ENCODE results near the gene UBALD2.
"Not testable (repeated sequence)": the region's sequence is repeated elsewhere in the genome, so short reads cannot be mapped to it uniquely, and the experiment has no call there.

Gene UBALD2

GRCh38 chr17:76246080-76247066, 18.8 kb upstream of the UBALD2 start:
- Histone ChIP-seq H3K4me3 (ENCODE audit: low read length) (no peak overlapping the region), H3K4me1 (ENCODE audit: control insufficient read depth, insufficient read depth, low read length) (no peaks in the 10 kb centered on the region; the same call in 1 of the 2 replicates), H3K27me3 (ENCODE audit: control insufficient read depth, insufficient read depth, low read length) (no peaks in the 10 kb centered on the region; the same call in 1 of the 2 replicates), H3K9me3 (ENCODE audit: control insufficient read depth, insufficient read depth, low read length) (no peaks in the 10 kb centered on the region), H3K27ac (ENCODE audit: low read length) (no peak overlapping the region), H3K36me3 (ENCODE audit: control insufficient read depth, insufficient read depth, low read length) (no peaks in the 10 kb centered on the region)
- WGBS (ENCODE audit: insufficient coverage, insufficient read length): no CpG with 5 or more reads among the region's 7 CpGs
- no peak for DNase-seq (ENCODE audit: low read depth, low spot score)

GRCh38 chr17:76247304-76247703, 17.8 kb upstream of the UBALD2 start:
- H3K27ac ChIP-seq (ENCODE audit: low read length): no peak overlapping the region
- no peak for DNase-seq (ENCODE audit: low read depth, low spot score)

GRCh38 chr17:76248013-76248782, 16.9 kb upstream of the UBALD2 start:
- Histone ChIP-seq H3K27ac (ENCODE audit: low read length) (no peak overlapping the region), H3K27me3 (ENCODE audit: control insufficient read depth, insufficient read depth, low read length) (no peaks in the 10 kb centered on the region), H3K36me3 (ENCODE audit: control insufficient read depth, insufficient read depth, low read length) (no peaks in the 10 kb centered on the region), H3K9me3 (ENCODE audit: control insufficient read depth, insufficient read depth, low read length) (no peaks in the 10 kb centered on the region), H3K4me1 (ENCODE audit: control insufficient read depth, insufficient read depth, low read length) (no peaks in the 10 kb centered on the region; the same call in 1 of the 2 replicates), H3K4me3 (ENCODE audit: low read length) (no peak overlapping the region)
- DNase-seq (ENCODE audit: low read depth, low spot score): no peak
- WGBS (ENCODE audit: insufficient coverage, insufficient read length): no CpG with 5 or more reads among the region's 11 CpGs

More at GRCh38 chr17:76247304-76247703, 17.8 kb upstream of the UBALD2 start:
- Histone ChIP-seq H3K36me3 (ENCODE audit: control insufficient read depth, insufficient read depth, low read length) (no peaks in the 10 kb centered on the region), H3K4me1 (ENCODE audit: control insufficient read depth, insufficient read depth, low read length) (no peaks in the 10 kb centered on the region; the same call in 1 of the 2 replicates), H3K4me3 (ENCODE audit: low read length) (no peak overlapping the region), H3K27me3 (ENCODE audit: control insufficient read depth, insufficient read depth, low read length) (no peaks in the 10 kb centered on the region; the same call in 1 of the 2 replicates), H3K9me3 (ENCODE audit: control insufficient read depth, insufficient read depth, low read length) (no peaks in the 10 kb centered on the region)
- WGBS (ENCODE audit: insufficient coverage, insufficient read length): no CpG with 5 or more reads among the region's 8 CpGs

DNA sequence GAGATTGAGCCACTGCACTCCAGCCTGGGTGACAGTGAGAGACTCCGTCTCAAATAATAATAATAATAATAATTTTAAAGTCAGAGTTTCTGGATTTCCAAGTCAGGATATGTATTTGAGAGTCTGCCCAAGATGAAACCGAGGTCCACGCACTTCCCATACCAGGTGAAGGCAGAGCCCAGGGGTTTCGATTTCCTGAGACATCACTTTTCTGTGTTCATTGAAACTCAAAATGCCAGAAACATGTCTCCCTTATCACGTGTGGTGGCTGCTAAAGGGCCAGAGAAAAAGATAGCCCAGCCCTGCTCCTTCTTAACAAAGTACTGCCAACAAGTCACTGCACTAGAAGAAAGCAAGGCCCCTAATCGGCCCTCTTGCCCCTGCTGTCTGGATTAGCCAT, 15.0 kb upstream of the UBALD2 start:
- DNase-seq (ENCODE audit: low read depth, low spot score): no peak
- no peak overlapping the region for H3K27ac ChIP-seq (ENCODE audit: low read length)
- no CpG with 5 or more reads among the region's 6 CpGs for WGBS (ENCODE audit: insufficient coverage, insufficient read length)
- no peaks in the 10 kb centered on the region for H3K9me3 ChIP-seq (ENCODE audit: control insufficient read depth, insufficient read depth, low read length)
- H3K4me3 ChIP-seq (ENCODE audit: low read length): no peak overlapping the region
- no peaks in the 10 kb centered on the region for H3K27me3 ChIP-seq (ENCODE audit: control insufficient read depth, insufficient read depth, low read length)
- no peaks in the 10 kb centered on the region for H3K36me3 ChIP-seq (ENCODE audit: control insufficient read depth, insufficient read depth, low read length)
- H3K4me1 ChIP-seq (ENCODE audit: control insufficient read depth, insufficient read depth, low read length): no peaks in the 10 kb centered on the region

GRCh38 chr17:76251478-76252039, 13.6 kb upstream of the UBALD2 start:
- WGBS (ENCODE audit: insufficient coverage, insufficient read length): no CpG with 5 or more reads among the region's 8 CpGs
- Histone ChIP-seq H3K9me3 (ENCODE audit: control insufficient read depth, insufficient read depth, low read length) (no peaks in the 10 kb centered on the region), H3K4me1 (ENCODE audit: control insufficient read depth, insufficient read depth, low read length) (no peaks in the 10 kb centered on the region), H3K27ac (ENCODE audit: low read length) (no peak overlapping the region), H3K4me3 (ENCODE audit: low read length) (no peak overlapping the region), H3K27me3 (ENCODE audit: control insufficient read depth, insufficient read depth, low read length) (no peaks in the 10 kb centered on the region), H3K36me3 (ENCODE audit: control insufficient read depth, insufficient read depth, low read length) (no peaks in the 10 kb centered on the region)
- DNase-seq (ENCODE audit: low read depth, low spot score): no peak

DNA sequence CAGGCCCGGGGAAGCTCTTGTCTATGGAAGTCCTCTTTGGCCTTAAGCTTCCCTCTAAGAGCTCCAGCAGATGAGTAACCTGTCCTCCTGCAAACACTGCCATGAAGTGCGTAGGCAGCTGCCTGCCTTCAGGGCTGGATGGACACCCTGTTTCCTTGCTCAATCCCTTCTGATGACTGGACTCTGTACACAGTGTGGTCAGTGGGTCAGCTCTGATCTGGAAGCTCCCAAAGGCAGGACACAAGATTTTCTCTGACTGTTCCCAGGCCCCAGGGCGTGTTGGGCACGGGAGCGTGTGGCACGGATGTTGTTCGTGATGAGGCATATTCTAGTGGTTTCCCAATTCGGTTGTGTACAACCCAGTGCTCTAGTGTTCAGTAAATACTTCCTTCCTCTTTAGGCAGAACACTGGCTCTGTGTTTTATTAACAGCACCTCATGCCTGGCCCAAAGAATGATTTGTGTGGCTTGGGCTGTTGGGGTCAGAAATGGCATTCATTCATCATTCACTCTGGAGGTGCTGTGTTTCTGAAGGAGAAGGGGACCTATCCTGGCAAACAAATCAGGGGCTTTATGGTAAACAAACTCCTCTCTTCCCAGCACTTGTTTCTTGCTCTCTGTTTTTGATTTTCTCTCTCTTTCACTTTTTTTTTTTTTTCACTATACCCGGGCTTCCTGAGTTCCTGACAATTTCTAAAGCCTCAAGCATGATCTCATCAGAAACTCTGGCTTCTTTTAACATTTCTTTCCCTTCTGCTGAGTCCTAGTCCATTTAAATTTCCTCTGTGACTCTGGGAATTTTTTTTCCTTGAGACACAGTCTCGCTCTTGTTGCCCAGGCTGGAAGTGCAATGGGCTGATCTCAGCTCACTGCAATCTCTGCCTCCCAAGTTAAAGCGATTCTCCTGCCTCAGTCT, 12.9 kb upstream of the UBALD2 start:
- DNase-seq (ENCODE audit: low read depth, low spot score): no peak
- Histone ChIP-seq H3K27ac (ENCODE audit: low read length) (no peak overlapping the region), H3K27me3 (ENCODE audit: control insufficient read depth, insufficient read depth, low read length) (no peaks in the 10 kb centered on the region), H3K36me3 (ENCODE audit: control insufficient read depth, insufficient read depth, low read length) (no peaks in the 10 kb centered on the region), H3K4me3 (ENCODE audit: low read length) (no peak overlapping the region), H3K4me1 (ENCODE audit: control insufficient read depth, insufficient read depth, low read length) (no peaks in the 10 kb centered on the region), H3K9me3 (ENCODE audit: control insufficient read depth, insufficient read depth, low read length) (no peaks in the 10 kb centered on the region)
- WGBS (ENCODE audit: insufficient coverage, insufficient read length): no CpG with 5 or more reads among the region's 11 CpGs

DNA sequence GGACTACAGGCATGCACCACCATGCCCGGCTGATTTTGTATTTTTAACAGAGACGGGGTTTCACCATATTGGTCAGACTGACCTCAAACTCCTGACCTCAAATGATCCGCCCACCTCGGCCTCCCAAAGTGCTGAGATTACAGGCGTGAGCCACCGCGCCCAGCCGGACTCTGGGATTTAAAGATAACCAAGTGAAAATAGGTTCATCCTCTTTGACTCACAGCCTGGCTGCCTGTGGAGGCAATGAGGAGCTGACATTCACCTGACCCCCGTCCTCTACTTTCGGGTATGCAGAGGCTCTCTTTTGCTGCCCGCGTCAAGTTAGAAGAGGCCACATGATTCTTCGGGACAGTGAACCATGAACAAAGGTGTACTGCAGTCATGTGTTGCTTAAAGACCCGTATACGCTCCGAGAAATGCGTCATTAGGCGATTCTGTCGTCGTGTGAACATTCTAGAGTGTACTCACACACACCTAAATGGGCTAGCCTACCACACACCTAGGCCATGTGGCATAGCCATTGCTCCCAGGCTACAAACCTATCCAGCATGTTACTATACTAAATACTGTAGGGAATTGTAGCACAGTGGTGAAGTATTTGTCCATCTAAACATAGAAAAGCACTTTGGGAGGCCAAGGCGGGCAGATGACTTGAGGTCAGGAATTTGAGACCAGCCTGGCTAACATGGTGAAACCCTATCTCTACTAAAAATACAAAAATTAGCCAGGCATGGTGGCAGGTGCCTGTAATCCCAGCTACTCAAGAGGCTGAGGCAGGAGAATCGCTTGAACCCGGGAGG, 12.0 kb upstream of the UBALD2 start:
- H3K4me3 ChIP-seq (ENCODE audit: low read length); H3K4me1 ChIP-seq (ENCODE audit: control insufficient read depth, insufficient read depth, low read length): not testable (repeated sequence)
- WGBS (ENCODE audit: insufficient coverage, insufficient read length): no CpG with 5 or more reads among the region's 23 CpGs

GRCh38 chr17:76253841-76254240, 11.3 kb upstream of the UBALD2 start:
- no peak overlapping the region for H3K27ac ChIP-seq (ENCODE audit: low read length)
- no peak for DNase-seq (ENCODE audit: low read depth, low spot score)
- no CpG with 5 or more reads among the region's 7 CpGs for WGBS (ENCODE audit: insufficient coverage, insufficient read length)

More for the DNA sequence above, 12.0 kb upstream of the UBALD2 start:
- not testable (repeated sequence) for H3K27me3 ChIP-seq (ENCODE audit: control insufficient read depth, insufficient read depth, low read length); H3K27ac ChIP-seq (ENCODE audit: low read length); DNase-seq (ENCODE audit: low read depth, low spot score); H3K9me3 ChIP-seq (ENCODE audit: control insufficient read depth, insufficient read depth, low read length); H3K36me3 ChIP-seq (ENCODE audit: control insufficient read depth, insufficient read depth, low read length)

GRCh38 chr17:76254275-76254674, 10.9 kb upstream of the UBALD2 start:
- WGBS (ENCODE audit: insufficient coverage, insufficient read length): no CpG with 5 or more reads among the region's 5 CpGs

More at GRCh38 chr17:76253841-76254240, 11.3 kb upstream of the UBALD2 start:
- no peaks in the 10 kb centered on the region for H3K9me3 ChIP-seq (ENCODE audit: control insufficient read depth, insufficient read depth, low read length)
- no peaks in the 10 kb centered on the region for H3K27me3 ChIP-seq (ENCODE audit: control insufficient read depth, insufficient read depth, low read length)
- no peaks in the 10 kb centered on the region; the same call in 1 of the 2 replicates for H3K4me1 ChIP-seq (ENCODE audit: control insufficient read depth, insufficient read depth, low read length)
- H3K4me3 ChIP-seq (ENCODE audit: low read length): no peak overlapping the region
- no peaks in the 10 kb centered on the region for H3K36me3 ChIP-seq (ENCODE audit: control insufficient read depth, insufficient read depth, low read length)

More at GRCh38 chr17:76254275-76254674, 10.9 kb upstream of the UBALD2 start:
- Histone ChIP-seq H3K27ac (ENCODE audit: low read length) (no peak overlapping the region), H3K4me3 (ENCODE audit: low read length) (no peak overlapping the region), H3K4me1 (ENCODE audit: control insufficient read depth, insufficient read depth, low read length) (no peaks in the 10 kb centered on the region; the same call in 1 of the 2 replicates), H3K9me3 (ENCODE audit: control insufficient read depth, insufficient read depth, low read length) (no peaks in the 10 kb centered on the region), H3K27me3 (ENCODE audit: control insufficient read depth, insufficient read depth, low read length) (no peaks in the 10 kb centered on the region), H3K36me3 (ENCODE audit: control insufficient read depth, insufficient read depth, low read length) (no peaks in the 10 kb centered on the region)
- DNase-seq (ENCODE audit: low read depth, low spot score): no peak
